Endometrial microvascular endothelial cells (primary cell): ENCODE measurements around the gene TUBB1. TPM values are rescaled to one million over a fixed set of nuclear protein-coding genes. Genes with fewer than 3 reads are reported as not detected.

ENCODE experiments used
- in situ Hi-C: cut with HindIII; loops from 2 replicates; pipeline ENCODE4 v1.10.0; 2017; ENCODE audit warnings: low sequenced_read_pairs, low pct_unique_long_range_greater_than_20kb; ENCODE audit errors: inconsistent ontology term
- total RNA-seq: library from RNA; depleted of rRNA; stranded (reverse); fragments of >200 nt; gene quantifications from one replicate; pipeline ENCODE4 v1.2.3, GENCODE V29; 2015; ENCODE audit errors: inconsistent ontology term

The TUBB1 gene
- total RNA-seq, 1 donor from 2014 or later, result not detected

- in situ Hi-C loops, result loop anchor here (25.0 kb wide), 1 partner anchor 141 kb away; the partner anchor contains the start of genes GNAS and GNAS-AS1
Measured at GRCh38 chr20:59002874-59003399, 16.3 kb upstream of the TUBB1 start.

GRCh38 chr20:59003836-59004492 is 15.3 kb upstream of the TUBB1 start:
- in situ Hi-C loops, result loop anchor here (25.0 kb wide), 1 partner anchor 142 kb away; the partner anchor contains the start of genes GNAS and GNAS-AS1

- in situ Hi-C loops, result loop anchor here (25.0 kb wide), 1 partner anchor 142 kb away; the partner anchor contains the start of genes GNAS and GNAS-AS1
Measured at GRCh38 chr20:59004493-59004762, 14.8 kb upstream of the TUBB1 start.

GRCh38 chr20:59004763-59005522 is 14.3 kb upstream of the TUBB1 start:
- in situ Hi-C loops, result loop anchor here (25.0 kb wide), 1 partner anchor 143 kb away; the partner anchor contains the start of genes GNAS and GNAS-AS1

- in situ Hi-C loops, result loop anchor here (25.0 kb wide), 1 partner anchor 143 kb away; the partner anchor contains the start of genes GNAS and GNAS-AS1
Measured at GRCh38 chr20:59005523-59006166, 13.6 kb upstream of the TUBB1 start.

GRCh38 chr20:59006167-59006863 is 12.9 kb upstream of the TUBB1 start:
- in situ Hi-C loops, result loop anchor here (25.0 kb wide), 1 partner anchor 144 kb away; the partner anchor contains the start of genes GNAS and GNAS-AS1

GRCh38 chr20:59006864-59007664 is 12.2 kb upstream of the TUBB1 start, which contains the start of gene CTSZ:
TSS of gene CTSZ (minus strand) at chr20:59007254. CDS start at chr20:59007128, 126 bp downstream.
- in situ Hi-C loops, result loop anchor here (25.0 kb wide), 1 partner anchor 145 kb away; the partner anchor contains the start of genes GNAS and GNAS-AS1

- in situ Hi-C loops, result loop anchor here (25.0 kb wide), 1 partner anchor 146 kb away; the partner anchor contains the start of genes GNAS and GNAS-AS1
Measured at GRCh38 chr20:59007665-59008511, 11.3 kb upstream of the TUBB1 start.

GRCh38 chr20:59008715-59009336 is 10.4 kb upstream of the TUBB1 start:
- in situ Hi-C loops, result loop anchor here (25.0 kb wide), 1 partner anchor 147 kb away; the partner anchor contains the start of genes GNAS and GNAS-AS1

GRCh38 chr20:59010321-59010994 is 8.8 kb upstream of the TUBB1 start:
- in situ Hi-C loops, result loop anchor here (25.0 kb wide), 1 partner anchor 148 kb away; the partner anchor contains the start of genes GNAS and GNAS-AS1

GRCh38 chr20:59010995-59011873 is 8.0 kb upstream of the TUBB1 start:
- in situ Hi-C loops, result loop anchor here (25.0 kb wide), 1 partner anchor 149 kb away; the partner anchor contains the start of genes GNAS and GNAS-AS1

GRCh38 chr20:59011874-59012157 is 7.4 kb upstream of the TUBB1 start:
- in situ Hi-C loops, result loop anchor here (25.0 kb wide), 1 partner anchor 150 kb away; the partner anchor contains the start of genes GNAS and GNAS-AS1

- in situ Hi-C loops, result loop anchor here (25.0 kb wide), 1 partner anchor 151 kb away; the partner anchor contains the start of genes GNAS and GNAS-AS1
Measured at GRCh38 chr20:59013031-59013951, 5.9 kb upstream of the TUBB1 start.
